B cell (primary cell): ENCODE measurements around the gene CCNC. TPM values are rescaled to one million over a fixed set of nuclear protein-coding genes. Genes with fewer than 3 reads are reported as not detected.

Experiments
- ATAC-seq: fragments of 200-7000 bp; cut with Tn5 transposase; one replicate; pipeline ENCODE4 v1.10.0; 2021; ENCODE audit warnings: low read depth, mild to moderate bottlenecking, moderate number of reproducible peaks, moderate library complexity
- CTCF ChIA-PET: fragments of 350-600 bp; sonication (Branson Sonifier 250); formaldehyde crosslinking; loops from one replicate; lab custom pipeline; 2021; ENCODE audit warnings: antibody characterized with exemption, inconsistent platforms; lab: Charles Lee
- POLR2A ChIA-PET: fragments of 350-600 bp; sonication (Branson Sonifier 250); formaldehyde crosslinking; loops from one replicate; lab custom pipeline; 2021; ENCODE audit warnings: antibody characterized with exemption; lab: Charles Lee
- DNase-seq: peaks from one replicate; pipeline ENCODE4 v3.0.0; 2013
- H2AFZ ChIP-seq: 2 replicates; pipeline ENCODE4 v1.6.1; 2012; ENCODE audit warnings: mild to moderate bottlenecking, low read depth, low read length; ENCODE audit not compliant: insufficient read depth, poor library complexity, severe bottlenecking
- H3K27ac ChIP-seq, 2 donors: 1 replicate in 1 of 2; 2 replicates in 1 of 2; pipeline ENCODE4 v1.5.1; 2012 to 2013; ENCODE audit warnings: low read length in 2 of 2, mild to moderate bottlenecking in 2 of 2, moderate library complexity in 1 of 2
- H3K27me3 ChIP-seq, 4 experiments: fragments of 200-600 bp in 1 of 4; sonication (generic) in 1 of 4; replicated peaks in 1 of 4; 1 replicate in 2 of 4; 2 replicates in 2 of 4; pipeline versions ENCODE4 v1.6.1 to v1.7.0; 2013 to 2016; ENCODE audit warnings: low read length in 3 of 4, mild to moderate bottlenecking in 2 of 4, mixed read lengths in 1 of 4, moderate library complexity in 1 of 4; ENCODE audit not compliant: insufficient read depth in 4 of 4, control insufficient read depth in 3 of 4; ENCODE audit errors: control extremely low read depth in 1 of 4
- H3K36me3 ChIP-seq, 2 experiments: replicated peaks in 1 of 2; 1 replicate in 1 of 2; 2 replicates in 1 of 2; pipeline versions ENCODE4 v1.6.1 to v1.7.1; 2013; ENCODE audit warnings: low read length in 1 of 2; ENCODE audit not compliant: insufficient read depth in 2 of 2, control insufficient read depth in 1 of 2; ENCODE audit errors: control extremely low read depth in 1 of 2, extremely low read depth in 1 of 2
- H3K4me1 ChIP-seq, 2 donors: fragments of 200-600 bp in 1 of 2; sonication (generic) in 1 of 2; 1 replicate in 1 of 2; 2 replicates in 1 of 2; pipeline versions ENCODE4 v1.5.1 to v1.6.1; 2013 to 2017; ENCODE audit warnings: low read length in 2 of 2; ENCODE audit not compliant: control insufficient read depth in 2 of 2, insufficient read depth in 2 of 2
- H3K4me2 ChIP-seq: replicated peaks from 2 replicates; pipeline ENCODE3; 2012; ENCODE audit warnings: mild to moderate bottlenecking, low read depth, low read length; ENCODE audit not compliant: poor library complexity, severe bottlenecking
- H3K4me3 ChIP-seq, 5 experiments: fragments of 200-600 bp in 1 of 5; sonication (generic) in 1 of 5; 1 replicate in 3 of 5; 2 replicates in 2 of 5; pipeline versions ENCODE4 v1.5.1 to v1.7.0; 2011 to 2016; ENCODE audit warnings: low read length in 4 of 5, mild to moderate bottlenecking in 4 of 5, low read depth in 2 of 5, control low read depth in 1 of 5, moderate library complexity in 1 of 5; ENCODE audit not compliant: insufficient read depth in 1 of 5; ENCODE audit errors: control extremely low read depth in 1 of 5, extremely low read depth in 1 of 5
- H3K79me2 ChIP-seq: fragments of 200-600 bp; sonication (generic); one replicate; pipeline ENCODE4 v1.6.0; 2016; ENCODE audit warnings: low read length; ENCODE audit not compliant: control insufficient read depth, insufficient read depth
- H3K9ac ChIP-seq: fragments of 200-600 bp; sonication (generic); 2 replicates; pipeline ENCODE4 v1.6.1; 2017; ENCODE audit warnings: mild to moderate bottlenecking, low read length, moderate library complexity
- H3K9me3 ChIP-seq, 3 donors: one replicate each; pipeline versions ENCODE4 v1.6.1 to v1.7.1; 2013; ENCODE audit warnings: low read length in 2 of 3; ENCODE audit not compliant: control insufficient read depth in 2 of 3, insufficient read depth in 1 of 3; ENCODE audit errors: control extremely low read depth in 1 of 3
- H4K20me1 ChIP-seq: 2 replicates; pipeline ENCODE4 v1.6.0; 2012; ENCODE audit warnings: mild to moderate bottlenecking, low read length; ENCODE audit not compliant: insufficient read depth, control insufficient read depth, poor library complexity, severe bottlenecking
- H3K27ac Mint-ChIP-seq: one replicate; pipeline ENCODE4 v1.8.0; 2021; ENCODE audit warnings: mixed read lengths
- H3K27me3 Mint-ChIP-seq: one replicate; pipeline ENCODE4 v1.8.0; 2021; ENCODE audit warnings: mixed read lengths
- H3K4me1 Mint-ChIP-seq: one replicate; pipeline ENCODE4 v1.8.0; 2021; ENCODE audit warnings: mixed read lengths
- H3K4me3 Mint-ChIP-seq: one replicate; pipeline ENCODE4 v1.8.0; 2021; ENCODE audit warnings: mixed read lengths
- H3K9me3 Mint-ChIP-seq: one replicate; pipeline ENCODE4 v1.8.0; 2022; ENCODE audit warnings: mixed read lengths; ENCODE audit not compliant: insufficient read depth
- CTCF ChIP-seq: fragments of 200-600 bp; IDR thresholded peaks from one replicate; pipeline ENCODE4 v1.8.0; 2022; ENCODE audit warnings: antibody characterized with exemption, mild to moderate bottlenecking
- EZH2 ChIP-seq: IDR thresholded peaks from 2 replicates; pipeline ENCODE4 v1.6.1; 2012; ENCODE audit warnings: borderline replicate concordance, low read depth, mild to moderate bottlenecking, moderate library complexity, low read length; ENCODE audit not compliant: insufficient read depth, poor library complexity, severe bottlenecking
- WGBS: methylation state at CpG from one replicate; pipeline ENCODE4 v1.1.5; 2013; ENCODE audit warnings: missing lambda C conversion rate; ENCODE audit not compliant: insufficient coverage; 5-methylcytosine and 5-hydroxymethylcytosine counted together
- intact Hi-C: fragments of 100-400 bp; cut with micrococcal nuclease; formaldehyde crosslinking; loops from one replicate; pipeline ENCODE4 v1.10.0; 2022
- polyA plus RNA-seq: library from polyadenylated mRNA; depleted of rRNA; stranded (reverse); fragments of >200 nt; gene quantifications from 2 replicates; pipeline ENCODE4 v1.2.3, GENCODE V29; 2012
- total RNA-seq, 2 donors: library from RNA; stranded (reverse); fragments of 120-200 nt in 1 of 2; gene quantifications; 1 replicate in 1 of 2; 2 replicates in 1 of 2; pipeline versions ENCODE4 v1.2.3 to v1.2.4, GENCODE V29; 2013 to 2022

Gene CCNC
- total and polyA plus RNA-seq, 2 donors (not counting 1 experiment from before 2014, with no cell fraction given) = 12.5 to 45.1 TPM

- Histone ChIP-seq H3K9ac (no peak overlapping the region), H4K20me1 (no peaks in the 10 kb centered on the region), H3K27me3 (no peaks in the 10 kb centered on the region), H2AFZ (no peak overlapping the region), H3K36me3 (peaks cover 17 to 38% of the 10 kb centered on the region in 2 experiments), H3K4me1 (no peaks in the 10 kb centered on the region), H3K4me2 (no peak overlapping the region), H3K9me3 (no peaks in the 10 kb centered on the region), H3K79me2 (no peaks in the 10 kb centered on the region), H3K4me3 (no peak overlapping the region), H3K27ac (no peak overlapping the region)
- ATAC-seq = no peak
- CTCF ChIA-PET = no interaction called here
- DNase-seq = no peak
- Mint-ChIP-seq H3K4me3 (no peak overlapping the region), H3K27ac (no peak overlapping the region), H3K4me1 (no peaks in the 10 kb centered on the region), H3K27me3 (no peaks in the 10 kb centered on the region), H3K9me3 (no peaks in the 10 kb centered on the region)
- POLR2A ChIA-PET = no interaction called here
- TF ChIP-seq CTCF (no peak), EZH2 (no peak)
- no CpG with 5 or more reads among the region's 2 CpGs for WGBS
- intact Hi-C loops = no loop called here
These were observed 14.6 kb downstream of the CCNC start for GRCh38 chr6:99553888-99554287.

- no peaks in the 10 kb centered on the region for H3K27me3 ChIP-seq
- no peak overlapping the region for H2AFZ ChIP-seq
- H3K36me3 ChIP-seq = peaks cover 9 to 23% of the 10 kb centered on the region in 2 experiments
- H4K20me1 ChIP-seq = no peaks in the 10 kb centered on the region
- H3K4me1 Mint-ChIP-seq = no peaks in the 10 kb centered on the region
- H3K27me3 Mint-ChIP-seq = no peaks in the 10 kb centered on the region
- no peak overlapping the region for H3K4me2 ChIP-seq
- H3K27ac Mint-ChIP-seq = no peak overlapping the region
- DNase-seq = no peak
- no peaks in the 10 kb centered on the region for H3K79me2 ChIP-seq
- ChIA-PET POLR2A (no interaction called here), CTCF (no interaction called here)
- H3K9ac ChIP-seq = no peak overlapping the region
- intact Hi-C loops = no loop called here
- H3K4me1 ChIP-seq = no peaks in the 10 kb centered on the region
- TF ChIP-seq EZH2 (no peak), CTCF (no peak)
- no peak overlapping the region for H3K4me3 ChIP-seq
- H3K9me3 ChIP-seq = no peaks in the 10 kb centered on the region
- H3K27ac ChIP-seq = no peak overlapping the region
- WGBS = 100% methylated on average over 2 of the region's 3 CpGs
- H3K9me3 Mint-ChIP-seq = no peaks in the 10 kb centered on the region
- no peak overlapping the region for H3K4me3 Mint-ChIP-seq
- ATAC-seq = no peak
These were observed 18.3 kb downstream of the CCNC start for GRCh38 chr6:99550046-99550748.
